K562 (cell line): ENCODE results near the gene DPF1.

Experiments
- ARID2 ChIP-seq: fragments of 450-650 bp; IDR thresholded peaks from 2 replicates; pipeline ENCODE4 v1.6.1; 2017; ENCODE audit warnings: antibody characterized with exemption, mild to moderate bottlenecking
- BHLHE40 ChIP-seq: IDR thresholded peaks from 2 replicates; pipeline ENCODE4 v1.6.1; 2011; ENCODE audit warnings: low read length, improper control_type of control experiment
- EP300 ChIP-seq: IDR thresholded peaks from 2 replicates; pipeline ENCODE4 v1.6.1; 2012; ENCODE audit warnings: low read length, improper control_type of control experiment
- FOS ChIP-seq: IDR thresholded peaks from 3 replicates; pipeline ENCODE4 v1.6.1; 2011; ENCODE audit not compliant: insufficient read length; ENCODE audit errors: extremely low read depth
- HMGN3 ChIP-seq: IDR thresholded peaks from 2 replicates; pipeline ENCODE4 v1.6.1; 2011; ENCODE audit warnings: borderline replicate concordance, low read depth, mild to moderate bottlenecking, mixed read lengths, low read length; ENCODE audit not compliant: insufficient read length; ENCODE audit errors: extremely low read depth
- TF ChIP-seq, protein P1 (sequence below): sonication (generic); formaldehyde crosslinking; IDR thresholded peaks from 2 replicates; pipeline ENCODE4 v1.8.1; 2023; ENCODE audit warnings: mild to moderate bottlenecking, missing genetic modification reagents
- TF ChIP-seq, protein P2 (sequence below), 3 experiments: IDR thresholded peaks in 2 of 3; conservative IDR thresholded peaks in 1 of 3; 2 replicates each; pipeline ENCODE4 v1.5.1; 2011 to 2012; ENCODE audit warnings: low read length in 3 of 3, mild to moderate bottlenecking in 3 of 3, control low read depth in 2 of 3, improper control_type of control experiment in 1 of 3, inconsistent platforms in 1 of 3, low read depth in 1 of 3, mixed read lengths in 1 of 3, moderate library complexity in 1 of 3; ENCODE audit not compliant: insufficient read depth in 2 of 3
- TF ChIP-seq, protein P3 (sequence below), 2 experiments: fragments of 200-800 bp in 1 of 2; sonication (Bioruptor generic) in 1 of 2; sonication (generic) in 1 of 2; formaldehyde crosslinking in 1 of 2; IDR thresholded peaks in 1 of 2; conservative IDR thresholded peaks in 1 of 2; 2 replicates each; pipeline versions ENCODE4 v1.5.0 to v1.6.1; 2016 to 2020; ENCODE audit warnings: missing compliant biosample characterization in 1 of 2, missing genetic modification characterization in 1 of 2, missing genetic modification reagents in 1 of 2
- TF ChIP-seq, protein P4 (sequence below): fragments of 450-650 bp; IDR thresholded peaks from 2 replicates; pipeline ENCODE4 v1.6.1; 2016; ENCODE audit warnings: antibody characterized with exemption

DNA sequence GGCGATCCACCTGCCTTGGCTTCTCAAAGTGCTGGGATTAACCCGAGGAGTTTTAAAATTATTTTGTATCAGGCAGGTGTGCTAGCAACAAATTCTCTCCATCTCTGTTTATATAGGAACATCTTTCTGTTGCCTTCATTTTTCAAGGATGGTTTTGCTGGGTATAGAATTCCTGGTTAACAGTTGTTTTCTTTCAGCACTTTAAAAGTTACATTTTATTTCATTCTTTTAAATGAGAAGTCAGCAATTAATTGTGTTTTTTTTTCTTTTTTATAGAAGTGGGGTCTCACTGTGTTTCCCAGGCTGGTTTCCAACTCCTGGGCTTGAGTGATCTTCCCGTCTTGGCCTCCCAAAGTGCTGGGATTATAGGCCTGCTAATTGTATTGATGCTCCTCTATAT is 44.0 kb downstream of the DPF1 start:
- no peak for TF ChIP-seq FOS
- no peak for TF ChIP-seq ARID2
- TF ChIP-seq, protein P1, sequence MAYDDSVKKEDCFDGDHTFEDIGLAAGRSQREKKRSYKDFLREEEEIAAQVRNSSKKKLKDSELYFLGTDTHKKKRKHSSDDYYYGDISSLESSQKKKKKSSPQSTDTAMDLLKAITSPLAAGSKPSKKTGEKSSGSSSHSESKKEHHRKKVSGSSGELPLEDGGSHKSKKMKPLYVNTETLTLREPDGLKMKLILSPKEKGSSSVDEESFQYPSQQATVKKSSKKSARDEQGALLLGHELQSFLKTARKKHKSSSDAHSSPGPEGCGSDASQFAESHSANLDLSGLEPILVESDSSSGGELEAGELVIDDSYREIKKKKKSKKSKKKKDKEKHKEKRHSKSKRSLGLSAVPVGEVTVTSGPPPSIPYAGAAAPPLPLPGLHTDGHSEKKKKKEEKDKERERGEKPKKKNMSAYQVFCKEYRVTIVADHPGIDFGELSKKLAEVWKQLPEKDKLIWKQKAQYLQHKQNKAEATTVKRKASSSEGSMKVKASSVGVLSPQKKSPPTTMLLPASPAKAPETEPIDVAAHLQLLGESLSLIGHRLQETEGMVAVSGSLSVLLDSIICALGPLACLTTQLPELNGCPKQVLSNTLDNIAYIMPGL = no peak
- TF ChIP-seq, protein P2, sequence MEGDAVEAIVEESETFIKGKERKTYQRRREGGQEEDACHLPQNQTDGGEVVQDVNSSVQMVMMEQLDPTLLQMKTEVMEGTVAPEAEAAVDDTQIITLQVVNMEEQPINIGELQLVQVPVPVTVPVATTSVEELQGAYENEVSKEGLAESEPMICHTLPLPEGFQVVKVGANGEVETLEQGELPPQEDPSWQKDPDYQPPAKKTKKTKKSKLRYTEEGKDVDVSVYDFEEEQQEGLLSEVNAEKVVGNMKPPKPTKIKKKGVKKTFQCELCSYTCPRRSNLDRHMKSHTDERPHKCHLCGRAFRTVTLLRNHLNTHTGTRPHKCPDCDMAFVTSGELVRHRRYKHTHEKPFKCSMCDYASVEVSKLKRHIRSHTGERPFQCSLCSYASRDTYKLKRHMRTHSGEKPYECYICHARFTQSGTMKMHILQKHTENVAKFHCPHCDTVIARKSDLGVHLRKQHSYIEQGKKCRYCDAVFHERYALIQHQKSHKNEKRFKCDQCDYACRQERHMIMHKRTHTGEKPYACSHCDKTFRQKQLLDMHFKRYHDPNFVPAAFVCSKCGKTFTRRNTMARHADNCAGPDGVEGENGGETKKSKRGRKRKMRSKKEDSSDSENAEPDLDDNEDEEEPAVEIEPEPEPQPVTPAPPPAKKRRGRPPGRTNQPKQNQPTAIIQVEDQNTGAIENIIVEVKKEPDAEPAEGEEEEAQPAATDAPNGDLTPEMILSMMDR (IDR thresholded peaks at IDR 0.05 in 2 of 3, conservative IDR thresholded peaks at IDR 0.05 in 1 of 3; ENCODE audit: insufficient read depth in 2 of 3, low read depth in 1 of 3, low read length in 3 of 3) = no peak
- TF ChIP-seq HMGN3 = no peak
- TF ChIP-seq, protein P3, sequence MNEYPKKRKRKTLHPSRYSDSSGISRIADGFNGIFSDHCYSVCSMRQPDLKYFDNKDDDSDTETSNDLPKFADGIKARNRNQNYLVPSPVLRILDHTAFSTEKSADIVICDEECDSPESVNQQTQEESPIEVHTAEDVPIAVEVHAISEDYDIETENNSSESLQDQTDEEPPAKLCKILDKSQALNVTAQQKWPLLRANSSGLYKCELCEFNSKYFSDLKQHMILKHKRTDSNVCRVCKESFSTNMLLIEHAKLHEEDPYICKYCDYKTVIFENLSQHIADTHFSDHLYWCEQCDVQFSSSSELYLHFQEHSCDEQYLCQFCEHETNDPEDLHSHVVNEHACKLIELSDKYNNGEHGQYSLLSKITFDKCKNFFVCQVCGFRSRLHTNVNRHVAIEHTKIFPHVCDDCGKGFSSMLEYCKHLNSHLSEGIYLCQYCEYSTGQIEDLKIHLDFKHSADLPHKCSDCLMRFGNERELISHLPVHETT (CRISPR knock-in tag; conservative IDR thresholded peaks at IDR 0.05 in 1 of 2, IDR thresholded peaks at IDR 0.05 in 1 of 2) = no peak
- no peak for TF ChIP-seq BHLHE40
- TF ChIP-seq, protein P4, sequence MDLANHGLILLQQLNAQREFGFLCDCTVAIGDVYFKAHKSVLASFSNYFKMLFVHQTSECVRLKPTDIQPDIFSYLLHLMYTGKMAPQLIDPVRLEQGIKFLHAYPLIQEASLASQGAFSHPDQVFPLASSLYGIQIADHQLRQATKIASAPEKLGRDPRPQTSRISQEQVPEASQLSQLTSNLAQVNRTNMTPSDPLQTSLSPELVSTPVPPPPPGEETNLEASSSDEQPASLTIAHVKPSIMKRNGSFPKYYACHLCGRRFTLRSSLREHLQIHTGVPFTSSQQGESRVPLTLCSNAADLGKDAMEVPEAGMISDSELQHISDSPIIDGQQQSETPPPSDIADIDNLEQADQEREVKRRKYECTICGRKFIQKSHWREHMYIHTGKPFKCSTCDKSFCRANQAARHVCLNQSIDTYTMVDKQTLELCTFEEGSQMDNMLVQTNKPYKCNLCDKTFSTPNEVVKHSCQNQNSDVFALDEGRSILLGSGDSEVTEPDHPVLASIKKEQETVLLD = no peak
- no peak for TF ChIP-seq EP300
